Endodermal cell (in vitro differentiated cells): ENCODE measurements around the gene CLDN18. TPM values are rescaled to one million over a fixed set of nuclear protein-coding genes. Genes with fewer than 3 reads are reported as not detected.
A peak's percentile ranks its signal among the peaks of the same experiment; 100 is the strongest.

Source experiments
- DNase-seq: peaks from one replicate; pipeline ENCODE4 v3.0.0-alpha.2; 2017
- H3K27ac ChIP-seq: 2 replicates; pipeline ENCODE4 v1.5.1; 2013; ENCODE audit warnings: mild to moderate bottlenecking, low read depth, low read length, moderate library complexity
- H3K27me3 ChIP-seq: 2 replicates; pipeline ENCODE4 v1.6.1; 2013; ENCODE audit warnings: mild to moderate bottlenecking, low read length, moderate library complexity; ENCODE audit not compliant: insufficient read depth, control insufficient read depth, poor library complexity, severe bottlenecking
- H3K36me3 ChIP-seq: 2 replicates; pipeline ENCODE4 v1.7.0; 2013; ENCODE audit warnings: mild to moderate bottlenecking, low read length, moderate library complexity; ENCODE audit not compliant: control insufficient read depth, insufficient read depth
- H3K4me1 ChIP-seq: one replicate; pipeline ENCODE4 v1.7.0; 2013; ENCODE audit warnings: low read length; ENCODE audit not compliant: control insufficient read depth, insufficient read depth
- H3K4me3 ChIP-seq: 2 replicates; pipeline ENCODE4 v1.5.1; 2013; ENCODE audit warnings: mild to moderate bottlenecking, low read length, moderate library complexity
- H3K9ac ChIP-seq: 2 replicates; pipeline ENCODE4 v1.6.1; 2013; ENCODE audit warnings: mild to moderate bottlenecking, low read length, moderate library complexity; ENCODE audit not compliant: poor library complexity, severe bottlenecking; ENCODE audit errors: extremely low read depth
- H3K9me3 ChIP-seq: 2 replicates; pipeline ENCODE4 v1.6.1; 2013; ENCODE audit warnings: mild to moderate bottlenecking, low read length, moderate library complexity; ENCODE audit not compliant: control insufficient read depth
- H3K27ac Mint-ChIP-seq: 2 replicates; pipeline ENCODE4 v1.8.0; 2020; ENCODE audit warnings: mixed read lengths
- H3K27me3 Mint-ChIP-seq: 2 replicates; pipeline ENCODE4 v1.8.0; 2021; ENCODE audit warnings: mild to moderate bottlenecking, mixed read lengths; ENCODE audit not compliant: insufficient read depth
- H3K36me3 Mint-ChIP-seq: 2 replicates; pipeline ENCODE4 v1.8.0; 2020; ENCODE audit warnings: low read depth, mixed read lengths
- H3K4me1 Mint-ChIP-seq: 2 replicates; pipeline ENCODE4 v1.8.0; 2020; ENCODE audit warnings: mixed read lengths
- H3K4me3 Mint-ChIP-seq: 2 replicates; pipeline ENCODE4 v1.8.0; 2020; ENCODE audit warnings: mild to moderate bottlenecking, moderate library complexity, mixed read lengths
- H3K9me3 Mint-ChIP-seq: 2 replicates; pipeline ENCODE4 v1.8.0; 2020; ENCODE audit warnings: mild to moderate bottlenecking, mixed read lengths
- WGBS, 2 experiments: methylation state at CpG; one replicate each; pipeline versions ENCODE4 v1.1.5 to v1.1.7; 2013; ENCODE audit warnings: missing lambda C conversion rate in 2 of 2, mixed read lengths in 1 of 2; ENCODE audit not compliant: insufficient coverage in 1 of 2, insufficient read length in 1 of 2; 5-methylcytosine and 5-hydroxymethylcytosine counted together
- total RNA-seq, 2 donors: library from RNA; stranded (reverse); fragmentation: NEBNext Ultra II Directional in 1 of 2; extraction: Animal tissue kit (Norgen Biotek cat#: 25700) in 1 of 2; gene quantifications; 2 replicates in 1 of 2; 3 replicates in 1 of 2; pipeline ENCODE4 v1.2.1, GENCODE V29; 2021
- TF ChIP-seq, protein P1 (sequence below): fragments of 200-600 bp; sonication (generic); conservative IDR thresholded peaks from 2 replicates; pipeline ENCODE4 v1.5.0; 2021; ENCODE audit warnings: antibody characterized with exemption, mild to moderate bottlenecking

CLDN18 gene
- total RNA-seq, 2 donors from 2014 or later: 0.13 to 0.27 TPM

GRCh38 chr3:137990427-137990826 is 19.5 kb upstream of the CLDN18 start:
- 83 to 90% methylated on average over 1 to 2 of the region's 2 CpGs for WGBS, 2 experiments
- H3K4me3 Mint-ChIP-seq: no peak overlapping the region
- Histone ChIP-seq H3K36me3 (no peaks in the 10 kb centered on the region), H3K4me3 (no peak overlapping the region), H3K9me3 (peaks cover 19% of the 10 kb centered on the region), H3K27me3 (no peaks in the 10 kb centered on the region), H3K9ac (no peak overlapping the region), H3K4me1 (no peaks in the 10 kb centered on the region), H3K27ac (no peak overlapping the region)
- TF ChIP-seq, protein P1, sequence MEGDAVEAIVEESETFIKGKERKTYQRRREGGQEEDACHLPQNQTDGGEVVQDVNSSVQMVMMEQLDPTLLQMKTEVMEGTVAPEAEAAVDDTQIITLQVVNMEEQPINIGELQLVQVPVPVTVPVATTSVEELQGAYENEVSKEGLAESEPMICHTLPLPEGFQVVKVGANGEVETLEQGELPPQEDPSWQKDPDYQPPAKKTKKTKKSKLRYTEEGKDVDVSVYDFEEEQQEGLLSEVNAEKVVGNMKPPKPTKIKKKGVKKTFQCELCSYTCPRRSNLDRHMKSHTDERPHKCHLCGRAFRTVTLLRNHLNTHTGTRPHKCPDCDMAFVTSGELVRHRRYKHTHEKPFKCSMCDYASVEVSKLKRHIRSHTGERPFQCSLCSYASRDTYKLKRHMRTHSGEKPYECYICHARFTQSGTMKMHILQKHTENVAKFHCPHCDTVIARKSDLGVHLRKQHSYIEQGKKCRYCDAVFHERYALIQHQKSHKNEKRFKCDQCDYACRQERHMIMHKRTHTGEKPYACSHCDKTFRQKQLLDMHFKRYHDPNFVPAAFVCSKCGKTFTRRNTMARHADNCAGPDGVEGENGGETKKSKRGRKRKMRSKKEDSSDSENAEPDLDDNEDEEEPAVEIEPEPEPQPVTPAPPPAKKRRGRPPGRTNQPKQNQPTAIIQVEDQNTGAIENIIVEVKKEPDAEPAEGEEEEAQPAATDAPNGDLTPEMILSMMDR: no peak
- peaks cover 14% of the 10 kb centered on the region for H3K9me3 Mint-ChIP-seq
- DNase-seq: no peak
- peaks cover 22% of the 10 kb centered on the region for H3K4me1 Mint-ChIP-seq
- H3K27ac Mint-ChIP-seq: no peak overlapping the region
- peaks cover 1% of the 10 kb centered on the region for H3K36me3 Mint-ChIP-seq
- H3K27me3 Mint-ChIP-seq: no peaks in the 10 kb centered on the region

DNA sequence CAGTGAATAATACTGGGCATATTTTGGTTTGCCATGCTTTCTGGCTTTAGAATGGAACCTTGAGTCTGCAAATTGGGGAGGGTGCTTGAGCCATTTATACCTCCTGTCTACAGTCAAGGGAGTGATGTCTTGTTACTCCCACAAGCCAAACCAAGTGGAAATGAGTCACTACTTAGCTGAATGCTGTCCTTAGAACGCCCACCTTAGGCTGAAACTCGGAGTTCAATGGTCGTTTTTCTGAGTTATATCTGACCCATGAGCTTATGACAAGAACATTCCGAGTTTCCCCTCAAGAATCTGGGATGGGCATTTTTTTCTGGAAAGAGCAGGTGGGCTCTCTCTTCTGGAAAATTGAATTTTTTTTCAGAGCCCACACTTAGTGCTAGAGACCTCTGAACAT is 17.4 kb upstream of the CLDN18 start:
- Mint-ChIP-seq H3K9me3 (peaks cover 14% of the 10 kb centered on the region), H3K27me3 (no peaks in the 10 kb centered on the region), H3K4me3 (no peak overlapping the region), H3K4me1 (peaks cover 15% of the 10 kb centered on the region), H3K36me3 (peaks cover 1% of the 10 kb centered on the region), H3K27ac (no peak overlapping the region)
- TF ChIP-seq, protein P1: no peak
- H3K4me1 ChIP-seq: no peaks in the 10 kb centered on the region
- WGBS, 2 experiments: 84 to 85% methylated on average over 4 of the region's 4 CpGs
- no peak overlapping the region for H3K9ac ChIP-seq
- no peaks in the 10 kb centered on the region for H3K27me3 ChIP-seq
- H3K4me3 ChIP-seq: no peak overlapping the region
- H3K27ac ChIP-seq: no peak overlapping the region
- no peak for DNase-seq
- H3K9me3 ChIP-seq: peaks cover 21% of the 10 kb centered on the region
- H3K36me3 ChIP-seq: no peaks in the 10 kb centered on the region

- H3K27ac ChIP-seq: no peak overlapping the region
- peak; percentile 47 for DNase-seq
- WGBS, 2 experiments: 95 to 96% methylated on average over 15 to 18 of the region's 18 CpGs
- Mint-ChIP-seq H3K4me3 (no peak overlapping the region), H3K27ac (no peak overlapping the region), H3K36me3 (peaks cover 1% of the 10 kb centered on the region), H3K27me3 (peaks cover 28% of the 10 kb centered on the region), H3K9me3 (peaks cover 14% of the 10 kb centered on the region), H3K4me1 (peaks cover 7% of the 10 kb centered on the region)
- H3K36me3 ChIP-seq: no peaks in the 10 kb centered on the region
- no peak overlapping the region for H3K9ac ChIP-seq
- TF ChIP-seq, protein P1: no peak
- no peaks in the 10 kb centered on the region for H3K27me3 ChIP-seq
- peaks cover 5% of the 10 kb centered on the region for H3K4me1 ChIP-seq
- H3K4me3 ChIP-seq: no peak overlapping the region
- peaks cover 21% of the 10 kb centered on the region for H3K9me3 ChIP-seq
Measured at GRCh38 chr3:137998121-137999042, 11.6 kb upstream of the CLDN18 start.
